Measurements from ENCODE around the gene CALML6. TPM values are rescaled to one million over a fixed set of nuclear protein-coding genes. Genes with fewer than 3 reads are reported as not detected.

CALML6 gene
- total RNA-seq, 1 experiment from 2014 or later = 0.28 TPM

DNA sequence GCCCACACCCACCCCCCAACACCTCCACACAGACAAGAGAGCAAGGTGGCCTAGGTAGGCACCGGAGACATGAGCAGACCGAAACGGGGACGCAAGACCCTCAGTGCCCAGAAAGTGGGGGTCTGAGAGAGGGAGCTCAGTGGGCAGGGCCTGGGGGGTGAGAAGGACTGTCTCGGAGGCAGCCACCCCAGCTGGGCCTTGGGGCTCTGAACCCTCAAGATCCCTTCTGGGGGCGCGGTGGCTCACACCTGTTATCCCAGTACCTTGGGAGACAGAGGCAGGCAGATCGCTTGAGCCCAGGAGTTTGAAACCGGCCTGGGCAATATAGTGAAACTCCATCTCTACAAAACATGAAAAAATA lies 15.1 kb upstream of the CALML6 start:
- Histone ChIP-seq H3K27ac (ENCODE audit: low read depth, low read length, poor library complexity, severe bottlenecking) (no peak overlapping the region), H3K27me3 (replicated peaks; ENCODE audit: insufficient read depth, low read depth, low read length, poor library complexity) (no peaks in the 10 kb centered on the region), H3K4me1 (ENCODE audit: insufficient read depth, low read length, poor library complexity, severe bottlenecking) (peaks cover 7% of the 10 kb centered on the region), H3K9me3 (ENCODE audit: low read depth, low read length, poor library complexity, severe bottlenecking) (no peaks in the 10 kb centered on the region), H3K4me3 (ENCODE audit: low read depth, low read length, poor library complexity, severe bottlenecking) (no peak overlapping the region), H3K36me3 (ENCODE audit: insufficient read depth, low read length, poor library complexity, severe bottlenecking) (no peaks in the 10 kb centered on the region)
- ChIA-PET CTCF (no interaction called here), POLR2A (ENCODE audit: low non-redundant PET) (no interaction called here)
- BruUV-seq (replicated peaks) = no TSS peak
- no peak for DNase-seq (ENCODE audit: low spot score)
- no peak for TF ChIP-seq EZH2 (IDR thresholded peaks at IDR 0.05; ENCODE audit: borderline replicate concordance, low read depth, low read length, poor library complexity, severe bottlenecking)
- TF ChIP-seq, protein P1, sequence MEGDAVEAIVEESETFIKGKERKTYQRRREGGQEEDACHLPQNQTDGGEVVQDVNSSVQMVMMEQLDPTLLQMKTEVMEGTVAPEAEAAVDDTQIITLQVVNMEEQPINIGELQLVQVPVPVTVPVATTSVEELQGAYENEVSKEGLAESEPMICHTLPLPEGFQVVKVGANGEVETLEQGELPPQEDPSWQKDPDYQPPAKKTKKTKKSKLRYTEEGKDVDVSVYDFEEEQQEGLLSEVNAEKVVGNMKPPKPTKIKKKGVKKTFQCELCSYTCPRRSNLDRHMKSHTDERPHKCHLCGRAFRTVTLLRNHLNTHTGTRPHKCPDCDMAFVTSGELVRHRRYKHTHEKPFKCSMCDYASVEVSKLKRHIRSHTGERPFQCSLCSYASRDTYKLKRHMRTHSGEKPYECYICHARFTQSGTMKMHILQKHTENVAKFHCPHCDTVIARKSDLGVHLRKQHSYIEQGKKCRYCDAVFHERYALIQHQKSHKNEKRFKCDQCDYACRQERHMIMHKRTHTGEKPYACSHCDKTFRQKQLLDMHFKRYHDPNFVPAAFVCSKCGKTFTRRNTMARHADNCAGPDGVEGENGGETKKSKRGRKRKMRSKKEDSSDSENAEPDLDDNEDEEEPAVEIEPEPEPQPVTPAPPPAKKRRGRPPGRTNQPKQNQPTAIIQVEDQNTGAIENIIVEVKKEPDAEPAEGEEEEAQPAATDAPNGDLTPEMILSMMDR (conservative IDR thresholded peaks at IDR 0.05; ENCODE audit: low read depth, low read length) = no peak
- intact Hi-C loops (cut with micrococcal nuclease; ENCODE audit: unreplicated experiment) = no loop called here

DNA sequence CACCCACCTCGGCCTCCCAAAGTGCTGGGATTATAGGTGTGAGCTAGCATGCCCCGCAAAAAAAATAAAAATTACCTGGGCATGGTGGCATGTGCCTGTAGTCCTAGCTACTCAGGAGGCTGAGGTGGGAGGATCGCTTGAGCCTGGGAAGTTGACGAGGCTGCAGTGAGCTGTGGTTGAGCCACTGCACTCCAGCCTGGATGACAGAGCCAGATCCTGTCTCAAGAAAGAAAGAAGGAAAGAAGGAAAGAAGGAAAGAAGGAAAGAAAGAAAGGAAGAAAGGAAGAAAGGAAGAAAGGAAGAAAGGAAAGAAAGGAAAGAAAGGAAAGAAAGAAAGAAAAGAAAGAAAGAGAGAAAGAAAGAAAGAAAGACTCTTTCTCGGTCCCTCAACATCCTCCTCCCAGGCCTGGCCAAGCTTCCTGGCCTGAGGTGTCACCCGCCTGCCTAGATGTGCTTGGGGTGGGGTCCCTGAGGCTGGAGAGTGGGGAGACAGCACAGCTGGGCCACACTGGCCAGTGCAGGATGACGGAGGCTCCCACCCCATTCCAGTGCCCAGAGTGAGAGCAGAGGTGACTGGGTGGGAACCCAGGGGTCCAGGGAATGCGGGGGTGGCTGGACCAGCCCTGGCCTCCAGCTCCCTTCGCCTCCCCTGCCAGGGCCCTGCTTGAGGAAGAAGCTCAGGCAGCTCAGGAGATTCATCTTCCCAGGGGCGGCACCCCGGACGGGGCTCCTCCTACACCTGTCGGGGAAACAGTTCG lies 14.0 kb upstream of the CALML6 start:
- TF ChIP-seq EZH2 (IDR thresholded peaks at IDR 0.05; ENCODE audit: borderline replicate concordance, low read depth, low read length, poor library complexity, severe bottlenecking) = no peak
- TF ChIP-seq, protein P1 (conservative IDR thresholded peaks at IDR 0.05; ENCODE audit: low read depth, low read length) = no peak
- H3K4me3 ChIP-seq (ENCODE audit: low read depth, low read length, poor library complexity, severe bottlenecking) = no peak overlapping the region
- POLR2A ChIA-PET (ENCODE audit: low non-redundant PET) = interaction anchor here (0.7 kb wide), 1 partner anchor 25 kb away, joined by 6 read pairs; no protein-coding TSS in a partner anchor
- no peak for DNase-seq (ENCODE audit: low spot score)
- no peaks in the 10 kb centered on the region for H3K9me3 ChIP-seq (ENCODE audit: low read depth, low read length, poor library complexity, severe bottlenecking)
- no TSS peak for BruUV-seq (replicated peaks)
- intact Hi-C loops (cut with micrococcal nuclease; ENCODE audit: unreplicated experiment) = no loop called here
- H3K27me3 ChIP-seq (replicated peaks; ENCODE audit: insufficient read depth, low read depth, low read length, poor library complexity) = no peaks in the 10 kb centered on the region
- H3K36me3 ChIP-seq (ENCODE audit: insufficient read depth, low read length, poor library complexity, severe bottlenecking) = no peaks in the 10 kb centered on the region
- no peak overlapping the region for H3K27ac ChIP-seq (ENCODE audit: low read depth, low read length, poor library complexity, severe bottlenecking)
- peaks cover 3% of the 10 kb centered on the region for H3K4me1 ChIP-seq (ENCODE audit: insufficient read depth, low read length, poor library complexity, severe bottlenecking)
- CTCF ChIA-PET = no interaction called here

DNA sequence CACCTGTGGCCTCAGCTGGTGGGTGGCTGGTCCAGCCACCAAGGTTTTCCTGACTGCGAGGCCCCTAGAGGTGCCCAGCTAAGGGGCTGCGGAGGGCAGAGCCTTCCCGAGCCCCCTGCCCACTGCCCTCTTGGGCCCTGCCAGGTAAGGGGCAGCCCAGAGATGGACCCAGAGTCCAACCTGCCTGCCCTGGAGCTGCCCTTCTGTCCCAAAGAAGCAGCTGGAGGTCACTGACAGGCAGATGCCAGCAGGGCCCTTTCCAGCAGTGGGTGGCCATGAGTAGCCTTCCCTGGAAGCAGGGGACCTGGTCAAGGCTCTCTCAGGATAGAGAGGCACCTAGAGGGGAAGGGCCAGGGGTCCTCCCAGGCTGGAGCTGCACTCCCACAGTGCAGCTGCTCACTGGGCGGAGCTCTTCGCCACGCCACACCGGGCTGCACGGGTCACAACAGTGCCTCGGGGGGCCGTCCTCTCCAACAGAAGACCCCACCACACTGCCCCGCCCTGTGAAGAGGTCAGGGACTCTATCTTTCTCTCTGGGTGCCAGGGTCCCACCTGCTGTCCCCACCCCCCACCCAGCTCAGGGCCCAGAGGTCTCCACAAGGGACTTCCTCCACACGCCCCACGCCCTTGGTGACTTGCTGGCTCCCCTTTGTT lies 13.3 kb upstream of the CALML6 start:
- ChIA-PET CTCF (no interaction called here), POLR2A (ENCODE audit: low non-redundant PET) (interaction anchor here (0.7 kb wide), 1 partner anchor 26 kb away, joined by 6 read pairs; no protein-coding TSS in a partner anchor)
- no peak overlapping the region for H3K27ac ChIP-seq (ENCODE audit: low read depth, low read length, poor library complexity, severe bottlenecking)
- no peaks in the 10 kb centered on the region for H3K9me3 ChIP-seq (ENCODE audit: low read depth, low read length, poor library complexity, severe bottlenecking)
- no peak overlapping the region for H3K4me3 ChIP-seq (ENCODE audit: low read depth, low read length, poor library complexity, severe bottlenecking)
- no peaks in the 10 kb centered on the region for H3K36me3 ChIP-seq (ENCODE audit: insufficient read depth, low read length, poor library complexity, severe bottlenecking)
- TF ChIP-seq, protein P1 (conservative IDR thresholded peaks at IDR 0.05; ENCODE audit: low read depth, low read length) = no peak
- TF ChIP-seq EZH2 (IDR thresholded peaks at IDR 0.05; ENCODE audit: borderline replicate concordance, low read depth, low read length, poor library complexity, severe bottlenecking) = no peak
- no peak for DNase-seq (ENCODE audit: low spot score)
- intact Hi-C loops (cut with micrococcal nuclease; ENCODE audit: unreplicated experiment) = no loop called here
- no TSS peak for BruUV-seq (replicated peaks)
- H3K4me1 ChIP-seq (ENCODE audit: insufficient read depth, low read length, poor library complexity, severe bottlenecking) = peaks cover 3% of the 10 kb centered on the region
- H3K27me3 ChIP-seq (replicated peaks; ENCODE audit: insufficient read depth, low read depth, low read length, poor library complexity) = no peaks in the 10 kb centered on the region
